GM10248 (cell line): Measurements from ENCODE around the gene MYF5.

Experiments
- CTCF ChIA-PET: fragments of 300-600 bp; sonication (Branson Sonifier 250); formaldehyde crosslinking; extraction: SDS; loops from one replicate; lab custom pipeline; 2021; ENCODE audit warnings: antibody characterized with exemption; lab: Yijun Ruan, JAX
- POLR2A ChIA-PET: fragments of 350-650 bp; sonication (Branson Sonifier 250); formaldehyde crosslinking; extraction: SDS; loops from one replicate; lab custom pipeline; 2020; ENCODE audit warnings: antibody characterized with exemption; lab: Yijun Ruan, JAX
- DNase-seq: peaks from one replicate; pipeline ENCODE4 v3.0.0; 2012; ENCODE audit errors: extremely low spot score
- CTCF ChIP-seq: IDR thresholded peaks from 2 replicates; pipeline ENCODE4 v1.5.1; 2012; ENCODE audit warnings: mild to moderate bottlenecking, low read depth; ENCODE audit errors: extremely low read depth, missing control alignments, control extremely low read depth

The MYF5 gene

GRCh38 chr12:80709811-80710726 lies 6.6 kb upstream of the MYF5 start:
- no peak for DNase-seq
- POLR2A ChIA-PET, result no interaction called here
- TF ChIP-seq CTCF, result peak; percentile 48
- CTCF ChIA-PET, result interaction anchor here (0.7 to 1.5 kb wide), 19 partner anchors 8 to 418 kb away, joined by 3 to 9 read pairs (median 4); no protein-coding TSS in a partner anchor

- no peak for DNase-seq
- TF ChIP-seq CTCF, result no peak
- CTCF ChIA-PET, result interaction anchor here (0.7 to 1.5 kb wide), 17 partner anchors 10 to 417 kb away, joined by 3 to 9 read pairs (median 4); no protein-coding TSS in a partner anchor
- POLR2A ChIA-PET, result no interaction called here
Observed at GRCh38 chr12:80710727-80711449, 5.8 kb upstream of the MYF5 start.

GRCh38 chr12:80711866-80712265 lies 4.8 kb upstream of the MYF5 start:
- TF ChIP-seq CTCF, result no peak
- no peak for DNase-seq
- ChIA-PET POLR2A (no interaction called here), CTCF (interaction anchor here (0.9 to 1.5 kb wide), 3 partner anchors 8 to 235 kb away, joined by 3 read pairs; no protein-coding TSS in a partner anchor)

GRCh38 chr12:80712866-80713265 lies 3.8 kb upstream of the MYF5 start:
- CTCF ChIA-PET, result interaction anchor here (0.9 kb wide), 1 partner anchor 9 kb away, joined by 3 read pairs; no protein-coding TSS in a partner anchor
- DNase-seq, result no peak
- TF ChIP-seq CTCF, result no peak
- POLR2A ChIA-PET, result no interaction called here

GRCh38 chr12:80713419-80713818 lies 3.3 kb upstream of the MYF5 start:
- CTCF ChIA-PET, result no interaction called here
- POLR2A ChIA-PET, result no interaction called here
- DNase-seq, result no peak
- no peak for TF ChIP-seq CTCF

GRCh38 chr12:80714055-80714454 lies 2.7 kb upstream of the MYF5 start:
- ChIA-PET CTCF (no interaction called here), POLR2A (no interaction called here)
- no peak for DNase-seq
- TF ChIP-seq CTCF, result no peak
